ENCODE data around the gene H2BK1.

H2BK1 gene

GRCh38 chr7:151202836-151203235, 7.5 kb downstream of the H2BK1 start:
- DNase-seq (ENCODE audit: low read depth): no peak

- no peak for DNase-seq (ENCODE audit: low read depth)
Measured at GRCh38 chr7:151201751-151202150, 8.5 kb downstream of the H2BK1 start.

GRCh38 chr7:151201344-151201743, 8.9 kb downstream of the H2BK1 start:
- DNase-seq (ENCODE audit: low read depth): no peak

DNA sequence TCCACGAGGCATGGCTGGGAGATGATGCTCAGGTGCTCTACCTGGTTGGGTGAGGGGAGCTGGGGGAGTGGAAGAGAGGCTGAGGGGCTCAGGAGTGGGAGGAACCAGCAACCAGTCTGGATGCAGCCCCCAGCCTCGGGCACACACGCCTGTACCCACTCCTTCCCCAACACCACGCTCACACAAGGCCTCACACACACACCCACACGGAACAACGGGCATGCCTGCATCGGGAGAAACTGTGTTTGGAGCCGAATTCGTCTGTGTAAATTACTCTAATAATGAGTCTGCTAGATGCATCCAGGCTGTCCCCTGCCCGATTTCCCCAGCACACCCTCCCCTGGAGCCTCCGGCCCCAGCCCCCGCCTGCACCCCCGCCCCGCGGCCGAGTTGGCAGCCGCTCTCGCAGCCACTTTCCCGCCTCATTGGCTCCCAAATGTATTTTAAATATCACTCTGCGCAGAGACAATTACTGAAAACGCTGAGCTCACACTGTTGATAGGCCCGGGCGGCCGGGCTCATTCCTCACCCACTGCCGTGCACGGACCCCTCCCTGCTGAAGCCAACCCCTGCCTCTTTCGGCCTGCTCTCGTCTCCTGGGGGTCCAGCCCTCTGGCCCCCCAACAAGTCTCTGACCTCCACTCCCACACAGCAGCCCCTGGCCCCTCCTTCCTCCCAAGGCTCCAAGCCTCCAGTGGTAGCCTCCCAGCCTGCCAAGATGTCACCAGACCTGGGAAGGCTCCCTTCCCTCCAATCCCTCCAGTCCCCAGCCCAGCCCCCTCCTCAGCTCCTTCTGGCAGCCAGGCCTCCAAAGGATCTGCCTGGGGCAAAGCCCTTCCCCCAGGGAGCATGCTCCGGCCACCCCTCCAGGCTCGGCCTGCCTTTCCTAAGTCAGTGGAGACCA, 11.1 kb downstream of the H2BK1 start:
- DNase-seq (ENCODE audit: low read depth): no peak

- DNase-seq (ENCODE audit: low read depth): no peak
Measured at GRCh38 chr7:151197932-151198331, 12.4 kb downstream of the H2BK1 start.

- DNase-seq (ENCODE audit: low read depth): no peak
Measured at GRCh38 chr7:151195616-151196450, 14.5 kb downstream of the H2BK1 start.

DNA sequence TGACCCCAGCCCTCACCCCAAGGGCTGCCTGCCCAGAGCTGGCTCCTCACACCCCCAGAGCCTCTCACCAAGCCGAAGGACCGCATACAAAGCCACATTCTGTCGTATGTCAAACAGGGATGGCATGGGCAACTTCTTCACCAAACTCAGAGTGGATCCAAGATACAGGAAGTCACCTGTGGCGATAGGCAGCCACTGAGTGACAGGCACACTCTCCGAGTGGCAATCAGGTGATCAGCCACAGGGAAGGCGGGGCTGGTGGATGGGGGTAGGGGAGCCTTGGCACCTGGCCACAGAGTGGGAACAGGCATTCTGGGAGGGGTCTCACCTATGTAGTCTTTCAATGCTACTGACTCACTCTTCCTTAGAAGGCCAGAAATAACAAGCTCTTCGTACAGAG, 16.1 kb downstream of the H2BK1 start:
- no peak for DNase-seq (ENCODE audit: low read depth)

GRCh38 chr7:151193203-151193978, 16.9 kb downstream of the H2BK1 start:
- no peak for DNase-seq (ENCODE audit: low read depth)

- DNase-seq (ENCODE audit: low read depth): no peak
Measured at GRCh38 chr7:151192002-151192539, 18.2 kb downstream of the H2BK1 start.

DNA sequence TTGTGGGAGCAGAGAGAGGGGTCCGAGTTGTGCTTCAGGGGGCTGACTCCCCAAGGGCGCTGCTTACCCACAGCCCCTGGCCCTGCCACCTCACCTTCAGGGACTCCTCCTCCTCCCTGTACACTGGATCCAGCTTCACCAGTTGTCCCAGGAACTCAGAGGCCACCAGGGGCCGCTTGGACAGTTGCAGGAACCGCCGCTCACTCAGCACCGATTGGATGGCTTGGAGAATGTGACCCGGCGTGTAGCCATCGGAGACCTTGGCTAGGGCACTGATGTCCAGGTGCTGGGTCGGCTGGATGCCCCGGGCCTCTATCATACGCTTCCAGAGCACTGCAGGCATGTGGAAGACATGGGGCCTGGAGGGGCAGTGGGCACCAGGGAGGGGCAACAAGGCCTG, 18.7 kb downstream of the H2BK1 start:
- DNase-seq (ENCODE audit: low read depth): no peak

- no peak for DNase-seq (ENCODE audit: low read depth)
Measured at GRCh38 chr7:151189038-151189437, 21.2 kb downstream of the H2BK1 start.

GRCh38 chr7:151188252-151188542, 22.1 kb downstream of the H2BK1 start:
- DNase-seq (ENCODE audit: low read depth): no peak

GRCh38 chr7:151187409-151188251, 22.7 kb downstream of the H2BK1 start:
- DNase-seq (ENCODE audit: low read depth): no peak

- DNase-seq (ENCODE audit: low read depth): no peak
Measured at GRCh38 chr7:151186640-151187408, 23.5 kb downstream of the H2BK1 start, which contains the start of gene ASB10. Gene ASB10, minus strand, starts transcription at chr7:151187250. Its CDS starts 120 bp downstream, at chr7:151187130.

DNA sequence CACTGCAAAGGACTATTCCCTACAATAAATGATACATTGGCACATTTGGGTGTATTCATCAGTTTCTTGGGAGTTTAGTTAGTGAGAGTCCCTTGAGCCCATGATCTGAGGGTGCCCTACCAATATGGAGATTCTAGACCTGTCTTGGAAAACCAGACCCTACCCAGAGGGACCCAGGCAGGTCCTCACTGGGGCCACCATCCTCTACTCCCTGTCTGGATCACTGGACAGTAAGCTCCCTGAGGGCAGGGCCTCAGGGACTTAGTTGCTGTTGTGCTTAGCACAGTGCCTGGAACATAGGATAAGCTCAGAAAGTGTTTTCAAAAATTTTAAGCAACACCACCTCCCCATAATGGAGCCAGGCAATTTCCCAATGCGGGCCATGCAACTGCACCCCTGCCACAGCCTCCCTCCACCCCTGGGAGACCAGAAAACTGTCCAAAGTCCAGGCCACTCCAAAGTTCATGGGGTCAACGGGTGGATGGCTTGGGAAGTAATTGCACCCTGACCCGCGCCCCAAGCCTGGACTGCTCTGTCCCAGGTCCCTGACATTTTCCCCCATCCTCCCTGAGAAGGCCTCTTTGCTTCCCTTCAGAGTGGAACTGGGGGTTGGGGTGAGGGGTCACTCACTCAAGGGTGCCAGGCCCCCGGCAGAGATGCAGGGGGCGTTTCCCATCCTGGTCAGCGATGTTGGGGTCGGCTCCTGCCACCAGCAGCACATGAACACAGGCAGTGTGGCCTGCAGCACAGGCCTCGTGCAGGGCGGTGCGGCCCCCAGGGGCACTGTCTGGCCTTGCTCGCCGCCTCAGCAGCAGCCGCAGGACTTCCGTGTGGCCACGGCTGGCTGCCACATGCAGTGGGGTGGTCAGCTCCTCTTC, 24.3 kb downstream of the H2BK1 start:
- no peak for DNase-seq (ENCODE audit: low read depth)

DNA sequence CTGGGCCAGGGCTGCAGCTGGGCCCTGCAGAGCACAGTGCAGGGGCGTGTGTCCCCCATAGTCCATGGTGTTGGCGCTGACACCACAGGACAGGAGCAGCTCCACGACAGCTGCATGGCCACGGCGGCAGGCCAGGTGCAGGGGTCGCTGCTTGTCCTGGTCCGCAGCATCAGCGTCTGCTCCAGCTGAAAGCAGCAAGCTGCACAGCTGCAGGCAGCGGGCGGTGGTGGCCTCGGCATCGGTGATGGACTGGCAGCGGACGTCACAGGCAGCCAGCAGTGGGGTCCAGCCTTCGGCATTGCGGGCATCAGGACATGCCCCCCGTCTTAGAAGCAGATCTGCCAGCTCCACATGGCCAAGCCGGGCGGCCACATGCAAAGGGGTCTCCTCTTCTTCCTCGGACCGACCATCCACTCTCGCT, 29.3 kb downstream of the H2BK1 start:
- no peak for DNase-seq (ENCODE audit: low read depth)

- DNase-seq (ENCODE audit: low read depth): no peak
Measured at GRCh38 chr7:151179946-151180345, 30.3 kb downstream of the H2BK1 start.

GRCh38 chr7:151179287-151179860, 30.9 kb downstream of the H2BK1 start:
- no peak for DNase-seq (ENCODE audit: low read depth)

DNA sequence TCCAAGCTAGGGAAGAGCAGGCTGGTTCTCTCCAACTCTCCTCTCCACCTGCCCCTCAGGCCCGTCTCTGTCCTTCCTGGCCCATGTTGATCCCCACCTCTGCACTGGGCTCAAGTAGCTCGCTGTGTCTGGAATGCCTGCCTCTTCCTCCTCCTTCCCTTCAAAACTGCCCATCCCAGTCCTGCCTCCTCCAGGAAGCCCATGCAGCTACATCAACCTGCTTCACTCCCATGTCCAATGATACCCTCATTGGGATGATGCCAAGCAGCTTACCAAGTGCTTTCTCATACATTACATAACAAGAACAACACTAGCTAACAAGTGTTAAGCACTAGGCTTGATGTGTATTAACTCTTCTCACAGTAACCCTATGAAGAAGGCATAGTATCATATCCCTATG, 31.5 kb downstream of the H2BK1 start:
- no peak for DNase-seq (ENCODE audit: low read depth)

Measured in stimulated activated CD8-positive, alpha-beta memory T cell treated with anti-CD3 and anti-CD28 coated beads, Interleukin-15, amount 100 ng/mL, for 24 hours (primary cell).